ENCODE measurements around the gene VPS72.
A peak's percentile ranks its signal among the peaks of the same experiment; 100 is the strongest.
"Not testable (repeated sequence)": the region's sequence is repeated elsewhere in the genome, so short reads cannot be mapped to it uniquely, and the experiment has no call there.

The VPS72 gene, protein sequence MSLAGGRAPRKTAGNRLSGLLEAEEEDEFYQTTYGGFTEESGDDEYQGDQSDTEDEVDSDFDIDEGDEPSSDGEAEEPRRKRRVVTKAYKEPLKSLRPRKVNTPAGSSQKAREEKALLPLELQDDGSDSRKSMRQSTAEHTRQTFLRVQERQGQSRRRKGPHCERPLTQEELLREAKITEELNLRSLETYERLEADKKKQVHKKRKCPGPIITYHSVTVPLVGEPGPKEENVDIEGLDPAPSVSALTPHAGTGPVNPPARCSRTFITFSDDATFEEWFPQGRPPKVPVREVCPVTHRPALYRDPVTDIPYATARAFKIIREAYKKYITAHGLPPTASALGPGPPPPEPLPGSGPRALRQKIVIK

GRCh38 chr1:151189637-151190445 lies at the start of gene VPS72:
Gene VPS72 (minus strand): TSS chr1:151190197. CDS start chr1:151190121, 76 bp downstream.
- DNase-seq: peak; percentile 85

- no peak for DNase-seq
Measured at GRCh38 chr1:151238467-151238739, 48.4 kb upstream of the VPS72 start.

DNA sequence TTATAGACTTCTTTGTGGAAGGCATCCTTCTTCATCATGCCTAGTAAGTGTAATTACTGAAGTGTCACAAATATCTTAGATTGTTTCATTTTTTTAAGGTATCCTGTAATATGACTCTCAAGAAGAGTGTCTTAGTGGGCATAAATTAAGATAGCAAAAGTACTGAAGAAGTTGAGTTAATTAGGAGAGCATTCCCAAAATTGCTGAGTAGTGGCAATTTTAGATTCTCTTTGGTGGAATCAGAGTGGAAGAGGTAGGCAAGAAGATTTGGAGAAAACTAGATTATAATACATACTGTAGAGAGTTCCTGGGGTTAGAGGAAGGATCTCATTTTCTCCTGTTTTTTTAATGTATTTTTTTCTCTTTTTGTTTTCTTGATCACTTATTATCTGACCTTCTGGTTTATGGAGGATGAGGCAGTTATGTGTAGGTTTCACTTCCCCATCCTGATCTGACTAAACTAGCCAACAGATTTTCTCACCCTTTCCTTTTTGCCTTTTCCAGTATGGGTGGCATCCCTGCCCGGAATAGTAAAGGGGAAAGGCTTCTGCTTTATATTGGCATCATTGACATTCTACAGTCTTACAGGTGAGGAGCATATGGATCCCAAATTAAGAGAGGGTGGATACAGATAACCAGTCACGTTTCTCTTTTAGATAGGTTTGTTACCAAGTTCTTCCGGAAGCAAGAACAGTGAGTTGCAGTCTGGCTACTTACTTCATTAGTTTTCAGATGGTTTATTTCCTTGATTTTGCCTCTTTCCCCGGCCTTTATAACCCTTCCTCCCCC lies 47.9 kb upstream of the VPS72 start:
- DNase-seq: no peak

DNA sequence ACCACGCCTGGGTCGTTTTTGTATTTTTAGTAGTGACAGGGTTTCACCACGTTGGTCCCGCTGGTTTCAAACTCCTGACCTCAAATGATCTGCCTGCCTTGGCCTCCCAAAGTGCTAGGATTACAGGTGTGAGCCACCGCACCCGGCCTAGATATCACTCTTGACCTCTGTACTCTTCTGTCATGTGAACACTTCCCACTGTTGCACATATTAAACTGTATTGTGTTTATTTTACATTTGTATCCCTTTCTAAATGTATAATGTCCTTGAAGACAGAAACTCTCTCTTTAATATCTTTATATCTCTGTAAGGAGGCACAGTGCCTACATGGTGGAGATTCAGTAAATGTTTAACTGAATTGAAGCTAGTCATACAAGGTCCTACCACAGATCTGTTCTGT lies 45.2 kb upstream of the VPS72 start:
- no peak for DNase-seq

- no peak for DNase-seq
Measured at GRCh38 chr1:151222130-151222529, 32.1 kb upstream of the VPS72 start.

- no peak for DNase-seq
Measured at GRCh38 chr1:151221616-151222015, 31.6 kb upstream of the VPS72 start.

DNA sequence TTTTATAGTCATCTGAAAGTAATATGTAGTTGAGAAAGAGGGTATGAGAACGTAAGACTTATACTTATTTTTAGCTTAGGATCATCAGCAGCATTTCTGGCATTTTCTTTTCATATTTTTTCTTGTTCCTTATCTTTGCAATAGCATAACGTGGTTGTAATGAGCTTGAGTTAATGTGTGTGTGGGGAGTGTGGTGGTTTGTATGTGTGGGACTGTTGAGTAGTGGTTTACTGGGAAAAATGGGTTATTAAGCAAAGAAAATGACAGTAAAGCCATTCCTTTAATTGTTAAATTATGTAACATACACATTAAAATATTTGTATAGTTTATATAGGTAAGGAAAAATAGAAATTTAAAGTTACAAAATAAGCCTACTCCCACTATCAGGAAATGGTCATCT lies 23.6 kb upstream of the VPS72 start:
- no peak for DNase-seq

DNA sequence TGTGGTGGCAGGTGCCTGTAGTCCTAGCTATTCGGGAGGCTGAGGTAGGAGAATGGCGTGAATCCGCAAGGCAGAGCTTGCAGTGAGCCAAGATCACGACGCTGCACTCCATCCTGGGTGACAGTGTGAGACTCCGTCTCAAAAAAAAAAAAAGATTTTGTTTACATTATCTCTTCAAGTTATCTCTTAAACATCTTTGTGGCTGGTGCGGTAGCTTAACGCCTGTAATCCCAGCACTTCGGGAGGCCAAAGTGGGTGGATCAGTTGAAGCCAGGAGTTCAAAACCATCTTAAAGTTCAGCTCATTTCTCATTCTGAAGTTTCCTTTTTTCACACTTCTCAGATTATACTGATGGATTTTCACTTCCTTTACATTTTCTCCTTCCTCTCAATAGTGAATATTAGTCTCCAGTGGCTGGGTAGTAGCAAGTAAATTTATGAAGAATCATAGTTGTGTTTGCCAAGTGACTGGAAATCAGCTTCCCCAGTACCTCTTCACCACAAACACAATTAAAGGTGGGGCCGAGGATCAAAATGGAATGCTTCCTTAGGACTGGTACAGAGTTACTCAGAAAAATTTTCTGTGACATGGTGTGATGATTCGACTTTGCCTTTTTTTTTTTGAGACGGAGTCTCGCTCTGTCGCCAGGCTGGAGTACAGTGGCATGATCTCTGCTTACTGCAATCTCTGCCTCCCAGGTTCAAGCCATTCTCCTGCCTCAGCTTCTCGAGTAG lies 22.1 kb upstream of the VPS72 start:
- no peak for DNase-seq

GRCh38 chr1:151210830-151211229 lies 20.8 kb upstream of the VPS72 start:
- no peak for DNase-seq

- not testable (repeated sequence) for DNase-seq
Measured at GRCh38 chr1:151205381-151205965, 15.5 kb upstream of the VPS72 start.

- DNase-seq: no peak
Measured at GRCh38 chr1:151199873-151200581, 10.0 kb upstream of the VPS72 start.

DNA sequence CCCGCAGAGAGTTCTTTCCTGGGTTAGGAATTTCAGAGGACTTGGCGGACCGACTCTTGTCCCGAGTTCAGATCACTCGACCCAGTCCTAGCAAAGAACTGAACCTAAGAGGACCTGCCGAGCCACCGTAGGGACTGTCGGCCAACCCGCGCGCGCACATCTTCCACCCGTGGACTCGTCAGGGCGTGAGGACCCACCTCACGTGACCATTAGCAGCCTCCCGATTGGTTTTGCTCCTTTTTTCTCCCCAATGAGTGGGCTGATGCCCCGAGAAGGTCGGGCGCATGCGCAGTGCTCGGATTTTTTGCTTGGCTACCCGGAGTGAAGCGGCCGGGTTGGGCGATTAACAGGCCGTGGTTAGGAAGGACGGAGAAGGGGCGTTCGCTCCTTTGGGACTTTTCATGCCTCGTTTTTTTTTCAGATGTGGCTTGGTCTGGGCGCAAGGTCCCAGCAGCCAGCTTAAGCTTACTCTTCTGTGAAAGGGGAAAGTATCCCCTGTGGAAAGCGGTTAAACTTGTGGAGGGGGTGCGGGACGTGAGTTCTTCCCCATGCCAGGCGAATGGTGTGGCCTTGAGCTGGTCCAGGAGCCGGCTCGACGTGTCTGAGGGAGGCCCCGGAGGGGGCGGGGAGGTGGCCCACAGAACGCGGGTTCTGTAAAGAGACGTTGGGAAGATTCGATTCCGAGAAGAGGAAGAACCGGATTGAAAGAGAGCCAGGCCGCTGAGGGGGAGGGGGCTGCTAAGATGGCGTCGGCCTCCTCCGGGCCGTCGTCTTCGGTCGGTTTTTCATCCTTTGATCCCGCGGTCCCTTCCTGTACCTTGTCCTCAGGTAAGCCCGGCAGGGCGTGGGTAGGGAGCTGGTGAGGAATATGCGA lies 8.5 kb upstream of the VPS72 start, which contains the start of gene PIP5K1A:
Gene PIP5K1A, plus strand, starts transcription at position 299 of the 874 bp plus-strand sequence. Its CDS starts 445 bp downstream, at position 744.
- DNase-seq: peak; percentile 92

- DNase-seq: peak; percentile 52
Measured at GRCh38 chr1:151197863-151198253, 7.9 kb upstream of the VPS72 start.

- peak; percentile 73 for DNase-seq
Measured at GRCh38 chr1:151196292-151196800, 6.3 kb upstream of the VPS72 start.

DNA sequence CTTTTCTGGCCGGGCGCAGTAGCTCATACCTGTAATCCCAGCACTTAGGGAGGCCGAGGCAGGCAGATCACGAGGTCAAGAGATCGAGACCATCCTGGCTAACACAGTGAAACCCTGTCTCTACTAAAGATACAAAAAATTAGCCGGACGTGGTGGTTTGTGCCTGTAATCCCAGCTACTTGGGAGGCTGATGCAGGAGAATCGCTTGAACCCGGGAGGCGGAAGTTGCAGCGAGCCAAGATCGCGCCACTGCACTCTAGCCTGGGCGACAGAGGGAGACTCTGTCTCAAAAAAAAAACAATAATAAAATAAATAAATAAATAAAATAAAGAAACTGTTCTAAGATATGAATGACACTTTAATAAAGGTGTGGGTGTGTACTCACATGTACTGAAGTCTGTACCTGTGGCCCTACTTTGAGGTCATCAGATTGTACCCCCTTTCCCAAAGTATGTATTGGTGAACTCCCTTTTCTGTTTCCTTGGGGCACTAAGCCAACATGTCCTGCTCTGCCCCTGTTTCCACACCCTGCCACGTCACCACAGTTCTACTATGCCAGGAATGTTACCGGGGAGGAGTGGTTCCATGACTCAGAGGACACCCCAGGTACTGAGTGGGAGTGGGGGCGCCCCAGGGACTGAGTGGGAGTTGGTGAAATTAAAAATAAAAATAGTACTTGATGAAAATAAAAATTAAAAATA lies 5.0 kb upstream of the VPS72 start:
- DNase-seq: not testable (repeated sequence)

DNA sequence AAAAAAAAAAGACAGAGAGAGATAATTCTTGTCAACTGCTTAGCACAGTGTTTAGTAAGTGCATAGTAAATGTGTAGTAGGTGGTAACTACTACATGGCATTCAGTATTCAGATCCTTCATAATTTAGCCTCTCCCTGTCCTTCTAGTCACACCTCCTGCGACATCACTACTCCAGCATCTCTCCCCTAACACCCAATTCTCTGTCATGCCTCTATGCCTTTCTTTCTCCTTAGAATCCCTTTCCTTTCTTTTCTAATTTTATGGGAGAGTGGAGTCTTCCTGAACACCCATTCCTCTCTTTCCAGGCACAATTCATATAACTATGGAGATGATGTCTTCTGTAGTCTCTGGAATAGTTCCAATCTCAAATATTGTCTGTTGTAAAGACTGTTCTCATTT lies 3.9 kb upstream of the VPS72 start:
- DNase-seq: no peak

DNA sequence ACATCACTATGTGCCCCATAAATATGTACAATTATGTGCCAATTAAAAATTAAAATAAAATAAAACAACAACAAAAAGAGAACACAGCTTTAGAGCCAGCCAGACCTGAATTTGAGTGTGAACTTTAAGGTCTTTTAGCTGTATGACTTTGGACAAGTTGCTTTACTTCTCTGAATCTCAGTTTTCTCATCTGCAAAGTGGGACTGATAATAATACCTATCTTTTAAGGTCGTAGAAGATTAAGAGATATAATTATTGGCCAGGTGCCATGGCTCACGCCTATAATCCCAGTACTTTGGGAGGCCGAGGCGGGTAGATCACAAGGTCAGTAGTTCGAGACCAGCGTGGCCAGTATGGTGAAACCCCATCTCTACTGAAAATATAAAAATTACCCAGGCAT lies 3.3 kb upstream of the VPS72 start:
- DNase-seq: no peak

DNA sequence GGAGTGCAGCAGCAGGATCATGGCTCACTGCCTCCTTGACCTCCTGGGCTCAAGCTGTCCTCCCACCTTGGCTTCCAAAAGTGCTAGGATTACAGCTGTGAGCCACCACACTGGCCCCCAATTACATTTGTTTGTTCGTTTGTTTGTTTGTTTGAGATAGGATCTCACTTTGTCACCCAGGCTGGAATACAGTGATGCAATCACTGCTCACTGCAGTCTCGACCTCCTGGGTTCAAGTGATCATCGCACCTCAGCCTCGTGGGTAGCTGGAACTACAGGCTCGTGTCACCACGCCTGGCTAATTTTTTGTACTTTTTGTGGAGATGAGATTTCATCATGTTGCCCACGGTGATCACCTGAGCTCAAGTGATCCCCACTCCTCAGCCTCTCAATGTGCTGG lies 2.0 kb upstream of the VPS72 start:
- no peak for DNase-seq

DNA sequence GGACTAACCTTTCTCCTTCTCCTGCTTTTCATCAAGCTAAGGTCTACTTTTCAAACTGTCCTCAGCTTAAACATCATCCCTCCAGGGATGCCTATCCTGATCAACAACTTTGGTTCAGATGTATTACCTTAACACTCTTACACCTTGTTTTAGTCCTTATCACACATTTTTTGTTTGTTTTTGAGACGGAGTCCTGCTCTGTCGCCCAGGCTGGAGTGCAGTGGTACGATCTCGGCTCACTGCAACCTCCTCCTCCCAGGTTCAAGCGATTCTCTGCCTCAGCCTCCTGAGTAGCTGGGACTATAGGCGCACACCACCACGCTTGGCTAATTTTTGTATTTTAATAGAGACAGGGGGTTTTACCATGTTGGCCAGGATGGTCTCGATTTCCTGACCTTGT lies 1.3 kb downstream of the VPS72 start:
- DNase-seq: not testable (repeated sequence)

GRCh38 chr1:151187205-151187604 lies 2.8 kb downstream of the VPS72 start:
- DNase-seq: no peak
